GM19463 (cell line): ENCODE measurements around the gene BSG.
"Not testable (repeated sequence)": the region's sequence is repeated elsewhere in the genome, so short reads cannot be mapped to it uniquely, and the experiment has no call there.

Experiments
- ATAC-seq: cut with Tn5 transposase; IDR thresholded peaks from one replicate; pipeline ENCODE4 v1.9.1; 2021; ENCODE audit warnings: mild to moderate bottlenecking, moderate library complexity; ENCODE audit not compliant: unreplicated experiment

The BSG gene

DNA sequence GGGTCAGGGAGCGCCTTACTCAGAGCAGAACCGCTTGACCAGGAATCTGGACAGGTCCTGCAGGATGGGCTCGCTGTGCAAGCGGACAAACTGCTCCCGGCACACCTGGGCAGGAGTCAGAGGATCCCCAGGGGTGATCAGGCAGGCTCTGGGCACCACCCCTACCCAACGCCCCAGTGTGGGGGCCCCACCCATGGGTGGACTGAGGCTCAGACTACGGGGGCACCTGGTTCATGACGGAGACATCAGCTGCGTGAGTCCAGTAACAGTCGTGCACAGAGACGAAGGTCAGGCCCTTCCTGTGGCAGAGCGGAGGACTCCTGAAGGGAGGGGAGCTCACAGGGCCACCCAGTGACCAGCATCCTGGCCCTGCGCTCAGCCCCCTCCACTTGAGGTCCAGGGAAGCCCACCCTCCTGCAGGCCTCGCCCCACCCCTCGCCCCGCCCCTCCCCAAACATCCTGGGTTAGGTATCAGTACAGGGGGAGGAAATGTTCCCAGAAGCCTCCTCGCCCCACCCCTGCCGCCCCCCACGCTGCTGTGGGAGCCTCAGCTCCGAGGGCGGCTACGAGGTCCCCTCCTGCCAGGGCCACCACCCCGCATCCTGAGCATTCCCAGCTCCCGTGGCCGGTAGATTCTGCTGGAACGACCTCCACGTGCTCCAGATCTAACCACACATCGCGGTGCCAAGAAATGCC, 45.3 kb downstream of the BSG start:
- no peak for ATAC-seq

DNA sequence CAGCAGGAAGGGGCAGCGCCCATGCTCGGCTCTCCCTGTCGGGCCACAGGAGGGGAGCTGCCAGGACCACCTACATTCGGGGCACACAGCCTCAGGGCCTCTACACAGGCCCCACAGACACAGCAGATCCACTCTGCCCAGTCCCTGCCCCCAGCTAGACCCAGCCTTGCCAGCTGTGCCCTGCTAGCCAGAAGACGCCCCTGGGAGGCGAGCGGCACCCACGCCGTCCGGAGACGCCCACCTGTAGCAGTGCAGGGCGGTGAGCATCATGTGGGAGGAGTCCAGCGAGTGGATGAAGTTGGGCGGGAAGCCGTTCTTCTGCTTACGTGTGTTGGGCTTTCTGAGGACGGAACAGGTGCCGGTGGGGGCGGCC, 45.8 kb downstream of the BSG start:
- ATAC-seq = no peak

DNA sequence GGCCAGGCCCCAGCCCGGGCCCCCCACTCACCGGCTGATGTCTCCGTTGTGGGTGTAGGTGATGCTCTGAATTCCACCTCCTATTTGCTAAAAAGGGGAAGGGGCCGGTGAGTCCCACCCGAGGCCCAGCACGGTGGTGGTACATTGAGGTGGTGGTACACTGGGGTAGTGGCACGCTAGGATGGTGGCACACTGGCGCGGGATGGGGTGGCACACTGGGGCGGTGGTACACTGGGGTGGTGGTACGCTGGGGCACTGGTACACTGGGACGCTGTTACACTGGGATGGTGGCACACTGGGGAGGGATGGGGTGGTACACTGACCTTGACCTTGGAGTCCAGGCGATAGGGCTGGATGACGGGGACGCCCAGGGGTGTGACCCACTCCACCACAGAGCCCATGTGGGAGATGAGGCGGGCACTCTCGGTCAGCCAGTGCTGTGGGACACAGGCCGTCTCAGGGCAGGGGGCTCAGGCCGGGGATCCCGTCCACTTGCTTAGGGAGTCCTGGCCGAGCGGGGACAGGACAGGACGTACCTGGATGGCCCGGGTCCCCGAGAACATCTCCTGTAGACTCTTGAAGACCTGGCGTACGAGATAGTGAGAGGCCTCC, 46.4 kb downstream of the BSG start:
- no peak for ATAC-seq

DNA sequence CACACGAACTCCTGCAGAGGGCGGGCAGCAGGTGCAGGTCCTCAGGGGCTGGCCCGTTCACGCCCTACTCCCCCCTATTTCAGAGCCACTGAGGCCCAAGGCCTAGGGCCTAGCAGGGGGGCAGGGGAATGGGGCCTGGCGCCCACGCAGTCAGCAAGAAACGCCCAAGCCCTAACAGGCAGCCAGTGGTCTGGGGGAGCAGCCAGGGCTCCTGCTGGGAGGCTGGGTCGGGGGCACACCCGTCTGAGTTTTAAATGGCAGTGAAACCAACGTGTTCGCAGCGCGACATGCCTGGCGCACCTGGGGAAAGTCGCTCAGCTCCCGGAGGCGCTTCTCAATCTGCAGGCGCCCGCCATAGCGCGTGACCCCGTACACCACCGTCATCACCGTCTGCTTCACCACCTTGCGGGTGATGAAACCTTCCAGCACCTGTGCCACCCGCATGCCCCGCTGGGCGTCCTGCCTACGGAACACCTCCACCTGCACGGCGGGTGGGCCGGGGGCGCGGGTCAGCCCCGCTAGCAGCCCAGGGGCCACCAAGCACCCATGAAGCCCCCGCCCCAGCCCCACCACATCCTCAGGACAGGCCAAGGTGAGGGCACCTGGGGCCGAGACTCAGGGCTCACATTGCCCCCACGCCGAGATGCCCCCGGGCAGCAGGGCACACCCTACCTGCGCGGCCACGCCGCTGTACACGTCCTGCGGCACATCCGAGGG, 47.0 kb downstream of the BSG start:
- ATAC-seq = no peak

DNA sequence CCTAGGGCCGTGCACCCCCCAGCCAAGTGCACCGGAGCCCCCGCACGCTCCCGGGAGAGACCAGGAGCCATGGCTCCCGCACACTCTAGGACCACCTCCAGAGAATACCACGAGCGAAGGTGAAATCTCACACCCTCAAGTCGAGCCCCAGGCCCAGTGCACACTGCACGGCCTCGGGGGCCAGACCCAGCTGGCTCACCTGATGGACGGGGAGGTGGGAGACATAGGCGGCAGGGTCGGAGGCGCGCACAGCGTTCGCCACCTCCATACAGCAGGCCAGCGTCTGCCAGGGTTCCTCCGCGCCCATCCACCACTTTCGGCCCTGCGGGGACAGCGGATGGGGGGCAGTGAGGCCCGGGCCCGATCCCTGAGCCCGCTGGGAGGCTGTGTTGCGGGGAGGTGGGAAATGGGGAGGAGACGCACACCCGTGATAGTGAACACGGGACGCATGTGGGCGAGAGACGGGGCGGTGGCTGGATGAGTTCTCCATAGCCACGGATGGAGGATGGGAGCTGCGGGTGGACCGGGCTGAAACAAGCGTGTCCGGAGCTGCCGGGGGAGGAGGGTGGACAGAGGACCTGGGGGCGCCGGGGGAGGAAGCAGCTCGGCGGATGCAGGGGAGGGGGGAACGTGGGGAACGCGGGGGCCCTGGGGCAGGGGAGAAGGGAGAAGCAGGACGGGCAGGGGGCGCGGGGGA, 47.9 kb downstream of the BSG start:
- no peak for ATAC-seq

DNA sequence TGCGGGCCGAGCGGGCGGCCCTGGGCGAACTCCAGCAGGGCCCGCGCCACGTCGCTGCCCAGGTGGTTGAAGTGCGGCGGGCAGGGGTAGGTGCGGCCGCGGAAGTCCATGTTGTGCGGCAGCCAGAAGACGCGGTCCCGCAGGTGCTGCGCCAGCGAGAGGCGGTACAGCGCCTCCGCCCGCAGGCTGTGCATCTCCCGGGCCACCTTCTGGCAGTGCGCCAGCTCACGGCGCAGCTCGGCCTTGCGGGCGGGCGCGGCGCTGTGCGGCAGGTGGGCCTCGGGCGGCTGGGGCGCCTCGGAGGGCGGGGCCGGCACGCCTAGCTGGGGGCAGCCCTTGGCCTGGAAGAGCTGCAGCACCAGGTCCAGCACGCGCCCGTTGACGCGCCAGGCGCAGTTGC, 48.8 kb downstream of the BSG start:
- ATAC-seq = not testable (repeated sequence)

DNA sequence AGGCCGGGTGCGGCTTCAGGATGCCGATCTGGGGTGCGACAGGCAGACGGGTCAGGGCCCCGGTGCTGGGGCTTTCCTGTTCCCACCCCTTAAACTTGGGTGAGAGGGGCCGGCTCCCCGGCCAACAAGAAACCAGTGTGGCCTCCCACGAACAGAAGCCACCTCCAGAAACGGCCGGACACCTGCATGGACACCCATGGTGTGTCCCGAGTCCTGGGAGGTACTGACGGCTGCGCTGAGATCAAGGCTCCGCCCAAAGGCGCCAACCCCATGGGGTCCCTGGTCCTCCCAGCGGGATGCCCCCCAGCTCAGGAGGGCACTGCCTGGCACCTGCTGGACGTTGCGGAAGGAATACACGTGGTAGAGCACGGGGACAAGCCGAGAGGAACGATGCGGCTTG, 49.4 kb downstream of the BSG start:
- ATAC-seq = no peak

DNA sequence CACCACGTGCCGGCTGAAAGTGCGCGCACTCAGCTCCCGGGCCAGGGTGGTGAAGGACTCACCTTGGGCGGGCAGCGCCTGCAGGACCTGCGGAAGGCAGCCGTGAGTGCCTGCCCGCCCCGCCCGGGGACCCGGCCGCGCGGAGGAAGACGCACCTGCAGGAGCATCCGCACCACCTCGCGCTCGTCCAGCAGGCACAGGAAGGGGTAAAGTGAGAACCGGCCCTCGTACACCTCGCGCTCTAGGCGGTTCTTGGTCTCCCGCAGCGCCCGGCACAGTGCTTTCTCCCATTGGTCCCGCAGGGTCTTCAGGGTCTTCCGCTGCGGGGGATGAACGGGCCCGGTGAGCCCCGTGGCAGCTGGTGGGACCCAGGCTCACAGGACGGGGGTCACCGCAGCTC, 50.3 kb downstream of the BSG start:
- no peak for ATAC-seq

DNA sequence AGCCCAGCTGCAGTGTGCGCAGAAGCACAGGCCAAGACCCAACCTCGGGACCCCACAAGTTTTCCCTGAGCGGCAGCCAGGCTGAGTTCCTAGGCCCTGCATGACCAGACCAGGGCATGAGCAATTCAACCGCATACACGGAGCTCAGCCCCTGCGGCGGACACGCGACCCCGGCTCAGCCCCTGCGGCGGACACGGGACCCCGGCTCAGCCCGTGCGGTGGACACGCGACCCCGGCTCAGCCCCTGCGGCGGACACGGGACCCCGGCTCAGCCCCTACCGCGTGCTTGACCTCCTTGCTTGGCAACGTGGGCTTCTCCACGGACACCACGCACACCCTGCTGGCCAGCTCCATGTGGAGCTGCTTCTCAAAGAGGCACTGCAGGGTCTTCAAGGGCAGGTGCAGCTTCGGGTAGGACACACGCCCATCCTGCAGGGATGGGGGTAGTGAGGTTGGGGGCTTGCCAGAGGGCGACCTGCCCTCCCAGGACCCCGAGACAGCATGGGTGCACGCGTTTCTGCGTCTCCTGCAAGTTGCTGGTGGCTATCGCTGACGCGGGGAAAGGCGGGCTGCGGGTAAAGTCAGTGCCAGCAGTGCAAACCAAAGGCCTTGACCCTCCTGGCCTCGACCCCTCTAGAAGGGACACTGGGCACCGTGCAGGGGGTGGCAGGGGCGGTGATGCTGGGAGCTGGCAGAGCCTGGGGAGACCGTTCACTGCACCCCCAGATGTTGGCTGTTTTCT, 51.0 kb downstream of the BSG start:
- no peak for ATAC-seq

DNA sequence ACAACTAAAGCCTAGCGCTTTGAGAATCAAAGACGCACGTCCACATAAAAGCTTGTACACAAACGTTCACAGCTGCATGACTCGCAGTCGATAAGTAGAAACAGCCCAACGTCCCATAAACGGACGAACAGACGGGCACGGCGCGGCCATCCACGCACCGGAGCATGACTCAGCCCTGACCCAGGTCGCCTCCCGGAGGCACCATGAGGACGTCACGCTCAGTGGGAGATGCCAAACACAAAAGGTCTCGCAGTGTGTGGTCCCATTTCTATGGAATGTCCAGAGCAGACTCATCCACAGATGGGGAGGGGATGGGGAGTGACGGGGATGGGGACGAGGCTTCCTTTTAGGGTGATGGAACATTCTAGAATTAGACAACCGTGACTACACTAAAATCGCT, 51.6 kb downstream of the BSG start:
- ATAC-seq = no peak

DNA sequence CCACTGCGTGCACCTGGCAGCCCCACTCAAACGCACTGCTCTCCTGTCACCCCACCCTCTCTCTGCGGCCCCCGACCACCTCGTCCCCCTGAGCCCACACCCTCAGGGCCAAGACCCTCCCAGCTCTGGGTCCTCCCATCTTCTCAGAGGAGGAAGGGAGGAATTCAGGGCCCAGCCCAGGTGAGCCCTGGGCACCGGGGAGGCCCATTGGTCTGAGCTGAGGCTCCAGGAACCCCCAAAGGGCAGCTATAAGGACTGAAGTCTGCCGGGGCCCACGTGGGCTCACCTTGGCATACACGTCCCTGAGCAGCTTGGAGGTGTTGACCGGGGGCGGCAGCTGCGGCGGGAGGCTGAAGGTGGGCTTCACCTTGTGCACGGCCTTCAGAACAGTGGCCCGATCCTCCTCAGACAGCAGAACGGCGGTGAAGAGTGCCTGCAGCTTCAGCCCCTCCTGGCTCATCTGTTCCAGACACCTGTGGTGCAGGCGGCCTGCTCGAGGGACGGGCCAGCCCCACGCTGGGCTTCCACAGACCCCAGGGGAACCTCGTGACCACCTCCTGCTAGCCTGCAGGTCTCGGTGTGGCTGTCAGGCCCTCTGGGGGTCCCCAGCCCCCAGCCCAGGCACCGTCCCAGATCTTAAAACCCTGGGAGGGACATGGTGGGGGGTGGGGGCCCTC, 52.2 kb downstream of the BSG start:
- no peak for ATAC-seq

DNA sequence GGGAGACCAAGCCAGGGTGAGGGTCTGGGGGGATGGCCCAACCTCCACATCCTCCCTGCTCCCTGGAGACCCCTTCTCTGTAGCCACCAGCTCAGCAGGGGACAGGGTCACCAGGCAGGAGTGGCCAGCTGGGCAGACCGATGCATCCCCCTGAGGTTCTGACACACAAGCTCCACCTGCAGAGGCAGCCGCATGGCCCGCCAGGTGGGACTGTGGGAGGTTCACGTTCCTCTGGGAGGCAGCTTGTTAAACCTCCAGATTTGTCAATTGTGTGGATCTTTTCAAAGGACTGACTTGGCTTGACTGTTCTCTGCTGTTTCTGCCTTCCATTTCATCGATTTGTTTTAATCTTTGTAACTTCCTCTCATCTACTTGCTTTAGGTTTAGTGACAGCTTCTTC, 52.9 kb downstream of the BSG start:
- no peak for ATAC-seq

DNA sequence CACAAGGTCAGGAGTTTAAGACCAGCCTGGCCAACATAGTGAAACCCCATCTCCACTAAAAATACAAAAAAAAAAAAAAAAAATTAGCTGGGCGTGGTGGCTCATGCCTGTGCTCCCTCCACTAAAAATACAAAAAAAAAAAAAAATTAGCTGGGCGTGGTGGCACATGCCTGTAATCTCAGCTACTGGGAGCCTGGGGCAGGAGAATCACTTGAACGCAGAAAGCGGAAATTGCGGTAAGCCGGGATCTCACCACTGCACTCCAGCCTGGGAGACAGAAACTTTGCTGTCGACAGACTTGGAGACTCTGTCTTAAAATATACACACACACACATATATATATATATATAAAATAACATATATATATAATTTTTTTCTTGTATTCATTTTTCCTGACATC, 54.2 kb downstream of the BSG start:
- not testable (repeated sequence) for ATAC-seq

DNA sequence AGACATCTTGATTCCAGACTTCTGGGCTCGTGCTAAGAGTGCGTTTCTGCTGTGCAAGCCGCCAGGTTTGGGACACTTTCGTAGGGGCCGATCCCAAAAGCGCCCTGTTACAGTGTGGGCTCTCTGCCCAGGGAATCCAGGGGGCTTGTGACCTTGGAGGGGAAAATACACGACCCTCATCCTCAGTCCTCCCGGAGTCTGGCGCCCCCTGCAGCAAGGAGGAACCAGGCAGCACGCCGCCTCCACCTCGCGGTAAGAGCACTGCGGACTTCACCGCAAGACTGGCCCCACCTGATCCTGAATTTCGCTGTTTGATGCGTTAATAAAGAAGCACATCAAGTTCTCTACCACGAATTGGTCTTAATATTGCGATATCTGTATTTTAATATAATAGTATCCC, 55.8 kb downstream of the BSG start:
- ATAC-seq = no peak

DNA sequence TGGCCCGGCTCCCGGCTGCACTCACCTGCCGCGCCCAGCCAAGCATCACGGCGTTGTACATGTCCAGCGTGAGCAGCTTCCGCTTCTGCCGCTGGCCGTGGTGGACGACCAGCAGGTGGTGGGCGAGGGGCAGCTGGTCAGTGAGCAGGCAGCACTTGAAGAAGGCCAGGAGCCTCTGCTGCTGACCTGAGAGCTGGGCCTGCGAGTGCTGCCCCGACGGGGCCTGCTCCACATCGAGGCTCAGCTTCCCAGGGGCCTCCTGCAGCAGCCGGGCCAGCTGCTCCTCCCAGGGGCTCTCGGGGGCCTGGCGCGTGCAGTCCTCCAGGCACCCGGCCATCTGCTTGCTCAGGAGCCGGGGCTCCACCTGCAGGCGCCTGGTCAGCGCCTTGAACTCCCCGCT, 57.1 kb downstream of the BSG start:
- ATAC-seq = not testable (repeated sequence)

DNA sequence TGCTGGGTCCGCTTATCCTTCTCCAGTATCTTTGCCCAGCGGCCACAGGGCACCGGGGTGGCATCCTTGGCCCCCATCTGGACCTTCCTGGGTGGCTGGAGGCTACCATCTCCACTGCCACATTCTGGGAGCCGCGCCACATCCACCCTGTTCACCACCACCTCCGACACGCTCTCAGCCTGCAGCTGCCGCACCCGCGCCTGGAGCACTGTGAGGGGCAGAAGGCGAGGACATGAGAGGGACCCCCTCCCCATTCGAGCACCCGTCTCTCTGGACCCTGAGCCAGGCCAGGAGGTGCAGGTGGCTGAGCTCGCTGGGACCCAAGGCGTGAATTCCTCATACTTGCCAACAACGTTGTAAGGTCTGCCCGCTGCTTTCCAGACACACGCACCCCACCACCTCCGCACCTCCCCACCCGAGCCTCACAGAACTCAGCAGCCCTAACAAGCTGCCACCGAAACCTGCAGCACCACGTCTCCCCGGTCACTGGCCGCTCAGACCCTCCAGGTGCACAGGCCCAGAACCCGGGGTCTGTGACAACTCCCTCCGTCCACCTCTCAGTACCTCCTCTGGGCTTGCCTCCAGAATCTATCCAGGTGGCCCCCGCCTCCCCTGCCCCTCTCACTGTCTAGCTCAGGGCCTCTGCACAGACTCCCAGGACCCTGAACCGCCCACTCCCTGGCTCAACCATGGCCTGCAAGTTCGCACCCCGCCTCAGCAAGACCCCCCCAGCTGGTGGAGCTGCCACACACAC, 57.7 kb downstream of the BSG start:
- ATAC-seq = no peak

DNA sequence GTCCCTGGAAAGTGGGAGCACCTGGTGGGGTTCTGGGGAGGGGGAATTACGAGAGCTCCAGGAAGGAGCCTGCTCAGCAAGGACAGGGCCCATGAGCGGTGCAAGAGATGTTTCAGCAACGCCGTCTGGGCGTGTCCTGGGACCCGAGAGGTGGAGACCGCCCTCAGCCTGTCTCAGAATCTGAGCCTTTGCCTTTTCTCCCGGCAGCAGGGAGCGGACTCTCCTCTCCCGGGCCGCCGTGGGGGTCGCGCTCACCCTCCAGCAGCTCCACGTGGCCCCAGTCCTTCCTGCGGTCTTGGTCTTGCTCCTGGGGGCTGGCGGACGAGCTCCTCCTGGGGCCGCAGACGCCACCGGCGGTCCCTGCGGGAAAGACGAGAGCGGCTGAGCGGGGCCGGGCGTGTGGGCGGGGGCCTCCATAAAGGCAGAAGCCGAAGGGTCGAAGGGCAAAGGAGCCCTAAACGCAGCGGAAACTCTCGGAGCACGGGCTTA, 60.2 kb downstream of the BSG start:
- peak; percentile 22 for ATAC-seq
